ENCODE measurements around the gene GRWD1.
A peak's percentile ranks its signal among the peaks of the same experiment; 100 is the strongest.

Gene GRWD1

DNA sequence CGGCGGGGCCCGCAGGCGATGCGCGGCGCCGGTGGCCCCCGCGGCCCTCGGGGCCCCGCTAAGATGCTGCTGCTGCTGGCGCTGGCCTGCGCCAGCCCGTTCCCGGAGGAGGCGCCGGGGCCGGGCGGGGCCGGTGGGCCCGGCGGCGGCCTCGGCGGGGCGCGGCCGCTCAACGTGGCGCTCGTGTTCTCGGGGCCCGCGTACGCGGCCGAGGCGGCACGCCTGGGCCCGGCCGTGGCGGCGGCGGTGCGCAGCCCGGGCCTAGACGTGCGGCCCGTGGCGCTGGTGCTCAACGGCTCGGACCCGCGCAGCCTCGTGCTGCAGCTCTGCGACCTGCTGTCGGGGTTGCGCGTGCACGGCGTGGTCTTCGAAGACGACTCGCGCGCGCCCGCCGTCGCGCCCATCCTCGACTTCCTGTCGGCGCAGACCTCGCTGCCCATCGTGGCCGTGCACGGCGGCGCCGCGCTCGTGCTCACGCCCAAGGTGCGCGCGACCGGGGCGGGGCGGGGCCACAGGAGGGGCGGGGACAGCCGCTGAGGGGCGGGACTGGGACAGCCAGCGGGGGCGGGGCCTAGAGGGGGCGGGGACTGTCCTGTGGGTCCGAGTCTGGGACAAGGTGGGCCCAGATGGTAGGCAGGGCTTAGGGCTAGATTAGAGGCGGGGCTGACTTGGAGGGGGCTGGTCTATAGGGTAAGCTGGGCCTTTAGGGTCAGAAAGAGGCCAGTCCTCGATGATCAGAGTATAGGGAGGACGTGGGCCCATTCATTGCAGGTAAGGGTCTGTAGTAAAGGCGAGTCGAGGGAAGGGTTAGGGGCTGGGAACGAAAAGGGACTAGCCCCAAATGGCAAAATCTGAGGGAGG lies 47.2 kb upstream of the GRWD1 start:
- peaks cover 3% of the 10 kb centered on the region; the same call in 1 of the 2 replicates for H3K36me3 ChIP-seq
- DNase-seq: no peak
- H3K27ac ChIP-seq: no peak overlapping the region
- H3K4me3 ChIP-seq (ENCODE audit: low read depth, low read length): no peak overlapping the region
- H3K27me3 ChIP-seq (ENCODE audit: insufficient read depth, low read depth, severe bottlenecking): no peaks in the 10 kb centered on the region
- TF ChIP-seq, protein P1, sequence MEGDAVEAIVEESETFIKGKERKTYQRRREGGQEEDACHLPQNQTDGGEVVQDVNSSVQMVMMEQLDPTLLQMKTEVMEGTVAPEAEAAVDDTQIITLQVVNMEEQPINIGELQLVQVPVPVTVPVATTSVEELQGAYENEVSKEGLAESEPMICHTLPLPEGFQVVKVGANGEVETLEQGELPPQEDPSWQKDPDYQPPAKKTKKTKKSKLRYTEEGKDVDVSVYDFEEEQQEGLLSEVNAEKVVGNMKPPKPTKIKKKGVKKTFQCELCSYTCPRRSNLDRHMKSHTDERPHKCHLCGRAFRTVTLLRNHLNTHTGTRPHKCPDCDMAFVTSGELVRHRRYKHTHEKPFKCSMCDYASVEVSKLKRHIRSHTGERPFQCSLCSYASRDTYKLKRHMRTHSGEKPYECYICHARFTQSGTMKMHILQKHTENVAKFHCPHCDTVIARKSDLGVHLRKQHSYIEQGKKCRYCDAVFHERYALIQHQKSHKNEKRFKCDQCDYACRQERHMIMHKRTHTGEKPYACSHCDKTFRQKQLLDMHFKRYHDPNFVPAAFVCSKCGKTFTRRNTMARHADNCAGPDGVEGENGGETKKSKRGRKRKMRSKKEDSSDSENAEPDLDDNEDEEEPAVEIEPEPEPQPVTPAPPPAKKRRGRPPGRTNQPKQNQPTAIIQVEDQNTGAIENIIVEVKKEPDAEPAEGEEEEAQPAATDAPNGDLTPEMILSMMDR (IDR thresholded peaks at IDR 0.05; ENCODE audit: low read depth, low read length): no peak
- H3K9me3 ChIP-seq (ENCODE audit: severe bottlenecking): no peaks in the 10 kb centered on the region

DNA sequence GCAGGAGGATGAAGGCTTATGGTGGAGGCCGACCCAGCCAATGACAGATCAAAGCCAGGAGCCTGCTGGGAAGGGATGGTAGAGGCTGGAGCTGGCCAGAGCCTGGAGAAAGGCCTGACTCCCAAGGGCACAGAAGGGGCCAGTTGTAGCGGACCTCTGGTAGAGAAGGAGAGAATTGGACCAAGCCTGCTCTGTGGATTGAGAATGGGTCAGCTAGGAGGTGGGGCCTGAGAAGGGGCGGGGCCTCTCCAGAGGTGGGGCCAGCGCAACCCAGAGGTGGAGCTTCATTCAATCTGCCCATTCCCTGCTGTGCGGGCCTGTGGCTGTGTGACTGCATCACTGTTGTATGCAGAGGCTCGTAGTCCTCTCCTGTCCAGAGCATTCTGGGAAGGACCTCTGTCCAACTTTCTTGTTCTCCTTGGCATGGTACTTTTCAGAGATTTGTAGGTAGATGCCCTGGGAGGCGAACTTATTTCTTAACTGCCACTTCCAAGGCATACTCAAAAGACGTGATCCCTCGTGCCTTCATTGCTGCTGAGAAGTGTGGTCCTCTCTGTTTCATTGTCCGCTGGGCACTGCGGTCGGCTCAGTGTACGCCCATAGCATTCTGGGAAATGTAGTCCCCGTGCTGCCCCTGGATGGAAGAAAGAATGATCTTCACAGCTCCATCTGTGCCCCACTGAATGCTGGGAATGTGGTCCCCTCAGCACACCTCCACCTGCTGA lies 45.6 kb upstream of the GRWD1 start:
- no peak for DNase-seq
- TF ChIP-seq, protein P1 (IDR thresholded peaks at IDR 0.05; ENCODE audit: low read depth, low read length): no peak
- Histone ChIP-seq H3K27me3 (ENCODE audit: insufficient read depth, low read depth, severe bottlenecking) (no peaks in the 10 kb centered on the region), H3K9me3 (ENCODE audit: severe bottlenecking) (no peaks in the 10 kb centered on the region), H3K36me3 (peaks cover 3% of the 10 kb centered on the region; the same call in 1 of the 2 replicates), H3K27ac (no peak overlapping the region), H3K4me3 (ENCODE audit: low read depth, low read length) (no peak overlapping the region)

DNA sequence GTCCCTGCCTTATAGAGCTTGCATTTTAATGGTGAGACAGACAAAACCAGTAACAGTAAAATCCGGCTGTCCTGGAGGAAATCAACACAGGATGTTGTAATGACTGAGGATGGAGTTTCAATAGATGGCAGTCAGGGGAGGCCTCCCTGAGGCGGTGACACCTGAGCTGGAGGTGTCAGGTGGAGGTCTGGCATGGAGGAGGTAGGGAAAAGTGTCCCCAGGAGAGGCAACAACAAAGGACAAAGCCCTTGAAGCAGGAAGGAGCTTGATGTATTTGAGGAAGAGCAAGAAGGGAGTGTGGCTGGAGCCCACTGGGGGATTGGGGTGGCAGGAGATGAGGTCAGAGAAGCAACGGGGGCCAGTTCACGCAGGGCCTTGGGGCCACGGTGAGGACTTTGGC lies 44.5 kb upstream of the GRWD1 start:
- Histone ChIP-seq H3K4me3 (ENCODE audit: low read depth, low read length) (no peak overlapping the region), H3K27ac (no peak overlapping the region), H3K27me3 (ENCODE audit: insufficient read depth, low read depth, severe bottlenecking) (no peaks in the 10 kb centered on the region), H3K36me3 (peaks cover 3% of the 10 kb centered on the region; the same call in 1 of the 2 replicates), H3K9me3 (ENCODE audit: severe bottlenecking) (no peaks in the 10 kb centered on the region)
- TF ChIP-seq, protein P1 (IDR thresholded peaks at IDR 0.05; ENCODE audit: low read depth, low read length): no peak
- no peak for DNase-seq

DNA sequence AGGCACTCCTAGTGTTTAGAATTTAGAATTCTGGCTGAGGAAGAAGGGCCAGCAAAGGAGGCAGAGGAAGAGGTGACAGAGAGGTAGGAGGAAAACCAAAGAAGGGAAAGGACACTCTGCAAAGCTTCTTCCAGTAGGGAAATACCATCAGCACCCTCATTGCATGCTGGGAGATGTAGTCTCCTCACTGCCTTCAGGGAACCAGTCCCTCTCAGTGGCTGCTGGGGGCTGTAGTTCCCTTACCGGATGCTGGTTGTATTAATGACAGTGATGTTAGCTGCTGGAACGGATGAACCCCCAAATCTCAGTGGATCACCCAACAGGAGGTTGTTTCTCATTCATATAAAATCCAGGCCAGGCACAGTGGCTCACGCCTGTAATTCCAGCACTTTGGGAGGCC lies 42.2 kb upstream of the GRWD1 start:
- TF ChIP-seq, protein P1 (IDR thresholded peaks at IDR 0.05; ENCODE audit: low read depth, low read length): no peak
- Histone ChIP-seq H3K9me3 (ENCODE audit: severe bottlenecking) (no peaks in the 10 kb centered on the region), H3K27me3 (ENCODE audit: insufficient read depth, low read depth, severe bottlenecking) (no peaks in the 10 kb centered on the region), H3K27ac (0 out of 2 replicates have a peak overlapping the region, but pooled peaks have one; percentile 9), H3K36me3 (peaks cover 3% of the 10 kb centered on the region; the same call in 1 of the 2 replicates), H3K4me3 (ENCODE audit: low read depth, low read length) (no peak overlapping the region)
- DNase-seq: peak; percentile 74

DNA sequence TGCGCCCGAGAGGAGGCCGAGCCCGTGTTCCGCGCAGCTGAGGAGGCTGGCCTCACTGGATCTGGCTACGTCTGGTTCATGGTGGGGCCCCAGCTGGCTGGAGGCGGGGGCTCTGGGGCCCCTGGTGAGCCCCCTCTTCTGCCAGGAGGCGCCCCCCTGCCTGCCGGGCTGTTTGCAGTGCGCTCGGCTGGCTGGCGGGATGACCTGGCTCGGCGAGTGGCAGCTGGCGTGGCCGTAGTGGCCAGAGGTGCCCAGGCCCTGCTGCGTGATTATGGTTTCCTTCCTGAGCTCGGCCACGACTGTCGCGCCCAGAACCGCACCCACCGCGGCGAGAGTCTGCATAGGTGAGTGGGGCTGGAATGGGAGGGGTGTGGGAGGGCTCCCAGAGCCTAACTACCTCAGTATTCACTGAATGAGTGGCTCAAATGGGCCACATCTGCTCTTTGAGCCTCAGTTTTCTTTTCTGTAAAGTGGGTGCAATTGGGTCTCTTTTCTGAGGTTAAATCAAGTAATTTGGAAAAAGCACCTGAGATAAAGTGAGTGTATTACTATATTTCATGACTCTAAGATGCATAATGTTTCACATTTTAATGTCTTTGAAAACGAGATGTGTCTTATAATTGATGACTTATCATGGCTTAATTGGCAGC lies 40.6 kb upstream of the GRWD1 start:
- H3K27ac ChIP-seq: peak overlapping the region; percentile 55; the same call in 1 of the 2 replicates
- peaks cover 3% of the 10 kb centered on the region; the same call in 1 of the 2 replicates for H3K36me3 ChIP-seq
- H3K27me3 ChIP-seq (ENCODE audit: insufficient read depth, low read depth, severe bottlenecking): no peaks in the 10 kb centered on the region
- DNase-seq: no peak
- H3K4me3 ChIP-seq (ENCODE audit: low read depth, low read length): no peak overlapping the region
- TF ChIP-seq, protein P1 (IDR thresholded peaks at IDR 0.05; ENCODE audit: low read depth, low read length): no peak
- H3K9me3 ChIP-seq (ENCODE audit: severe bottlenecking): no peaks in the 10 kb centered on the region

All from WERI-Rb-1 (cell line).